NCI-H510A (cell line): ENCODE data around the gene KRTAP19-1.
"Not testable (repeated sequence)": the region's sequence is repeated elsewhere in the genome, so short reads cannot be mapped to it uniquely, and the experiment has no call there.

Source experiments
- DNase-seq: peaks from one replicate; lab custom pipeline; 2025; lab: John Stamatoyannopoulos, UW

KRTAP19-1 gene

DNA sequence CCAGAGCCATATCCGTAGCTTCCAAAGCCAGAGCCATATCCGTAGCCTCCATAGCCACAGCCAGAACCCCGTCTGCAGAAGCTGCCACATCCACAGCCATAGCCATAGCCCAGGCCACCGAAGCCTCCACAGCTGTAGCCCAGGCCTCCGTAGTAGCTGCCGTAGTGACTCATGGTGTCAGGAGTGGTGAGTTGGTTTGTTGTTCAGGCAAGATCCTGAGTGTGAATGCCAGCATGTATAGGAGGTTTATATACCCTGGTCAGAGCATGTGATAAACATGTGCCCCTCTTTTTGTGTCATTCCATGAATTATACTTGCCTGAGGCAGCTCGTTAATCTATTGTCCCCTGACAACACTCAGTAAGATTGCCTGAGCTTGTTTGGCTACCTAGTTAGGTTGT lies at the start of gene KRTAP19-1:
TSS of gene KRTAP19-1 (minus strand) at position 223 of the 400 bp plus-strand sequence. CDS start at position 173, 50 bp downstream.
- DNase-seq = no peak

DNA sequence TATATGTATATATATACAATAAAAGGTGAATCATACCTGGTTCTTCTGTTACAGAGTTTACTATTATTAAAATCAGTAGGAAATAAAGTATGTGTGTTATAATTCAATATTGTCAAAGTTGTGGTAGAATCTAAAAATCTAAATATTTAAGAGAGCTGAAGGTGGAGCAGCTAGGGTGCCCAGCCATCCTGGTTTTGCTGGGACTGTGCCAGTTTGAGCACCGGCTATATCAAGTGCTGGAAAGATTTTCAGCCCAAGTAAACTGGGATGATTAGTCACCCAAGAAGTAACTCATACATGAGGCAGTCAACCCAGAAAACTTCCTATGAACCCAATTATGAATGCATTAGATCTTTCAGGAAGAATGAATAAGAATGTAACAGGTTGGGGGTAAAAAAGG lies 38.7 kb upstream of the KRTAP19-1 start:
- DNase-seq = no peak

DNA sequence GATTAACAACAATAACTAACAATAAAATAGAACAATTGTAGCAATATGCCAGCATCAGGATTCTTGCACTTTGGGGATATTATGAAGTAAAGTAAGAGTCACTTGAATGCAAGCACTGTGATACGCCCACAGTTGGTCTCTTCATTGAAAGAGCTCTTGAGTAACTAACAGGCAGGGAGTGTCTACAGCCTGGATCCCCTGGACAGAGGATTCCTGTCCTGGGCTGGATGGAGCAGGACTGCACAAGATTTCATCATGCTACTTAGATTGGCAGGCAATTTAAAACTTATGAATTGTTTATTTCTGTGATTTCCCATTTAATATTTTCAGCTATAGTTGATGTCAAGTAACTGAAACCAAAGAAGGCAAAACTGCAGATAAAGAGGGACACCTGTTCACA lies 35.5 kb upstream of the KRTAP19-1 start:
- no peak for DNase-seq

DNA sequence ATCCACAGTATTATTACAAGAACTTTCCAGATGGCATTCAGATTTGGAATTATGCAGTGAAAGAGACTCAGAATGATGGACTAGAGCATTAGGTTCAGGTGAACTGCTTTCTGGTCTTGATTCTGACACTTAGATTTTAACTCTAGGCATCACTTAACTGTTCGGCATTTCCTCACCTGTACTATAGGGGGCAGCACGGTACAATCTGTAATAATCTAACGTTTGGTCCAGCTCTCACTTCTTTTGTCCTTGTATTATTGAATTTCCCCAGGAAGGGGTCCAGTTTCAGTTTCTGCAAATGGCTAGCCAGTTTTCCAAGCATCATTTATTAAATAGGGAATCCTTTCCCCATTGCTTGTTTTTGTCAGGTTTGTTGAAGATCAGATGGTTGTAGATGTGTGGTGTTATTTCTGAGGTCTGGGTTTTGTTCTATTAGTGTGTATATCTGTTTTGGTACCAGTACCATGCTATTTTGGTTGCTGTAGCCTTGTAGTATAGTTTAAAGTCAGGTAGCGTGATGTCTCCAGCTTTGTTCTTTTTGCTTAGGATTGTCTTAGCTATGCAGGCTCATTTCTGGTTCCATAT lies 25.5 kb upstream of the KRTAP19-1 start:
- not testable (repeated sequence) for DNase-seq

DNA sequence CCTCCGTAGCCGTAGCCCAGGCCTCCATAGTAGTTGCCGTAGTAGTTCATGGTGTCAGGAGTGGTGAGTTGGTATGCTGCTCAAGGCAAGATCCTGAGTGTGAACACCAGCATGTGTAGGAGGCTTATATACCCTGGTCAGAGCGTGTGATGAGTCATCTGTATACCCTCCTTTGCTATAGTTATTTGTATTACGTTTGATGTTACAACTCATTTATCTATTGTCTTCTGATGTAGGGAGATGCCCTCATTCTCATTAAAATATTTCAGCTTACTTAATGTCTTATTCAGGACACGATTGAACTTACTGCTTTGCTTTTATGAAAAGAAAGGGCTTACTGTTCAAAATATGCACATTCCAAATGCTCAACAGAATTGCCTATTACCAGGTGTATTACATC lies 21.9 kb upstream of the KRTAP19-1 start, which contains the start of gene KRTAP19-5:
TSS of gene KRTAP19-5 (minus strand) at position 101 of the 400 bp plus-strand sequence. CDS start at position 50, 51 bp downstream.
- DNase-seq = no peak

DNA sequence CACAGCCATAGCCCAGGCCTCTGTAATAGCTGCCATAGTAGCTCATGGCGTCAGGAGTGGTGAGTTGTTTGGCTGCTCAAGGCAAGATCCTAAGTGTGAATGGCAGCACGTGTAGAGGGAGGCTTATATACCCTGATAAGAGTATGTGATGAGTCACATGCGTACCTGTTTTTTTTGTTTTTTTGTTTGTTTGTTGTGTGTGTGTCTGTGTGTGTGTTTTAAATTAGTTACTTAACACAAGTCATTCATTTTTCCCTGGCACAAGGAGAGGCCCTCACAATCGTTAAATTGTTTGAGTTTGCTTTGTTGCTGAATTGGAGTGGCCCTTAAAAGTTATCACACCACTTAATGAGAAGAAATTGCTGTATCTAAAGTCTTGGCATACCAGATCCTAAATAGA lies 16.9 kb upstream of the KRTAP19-1 start, which contains the start of gene KRTAP19-4:
TSS of gene KRTAP19-4 (minus strand) at position 101 of the 400 bp plus-strand sequence. CDS start at position 46, 55 bp downstream.
- DNase-seq = no peak

DNA sequence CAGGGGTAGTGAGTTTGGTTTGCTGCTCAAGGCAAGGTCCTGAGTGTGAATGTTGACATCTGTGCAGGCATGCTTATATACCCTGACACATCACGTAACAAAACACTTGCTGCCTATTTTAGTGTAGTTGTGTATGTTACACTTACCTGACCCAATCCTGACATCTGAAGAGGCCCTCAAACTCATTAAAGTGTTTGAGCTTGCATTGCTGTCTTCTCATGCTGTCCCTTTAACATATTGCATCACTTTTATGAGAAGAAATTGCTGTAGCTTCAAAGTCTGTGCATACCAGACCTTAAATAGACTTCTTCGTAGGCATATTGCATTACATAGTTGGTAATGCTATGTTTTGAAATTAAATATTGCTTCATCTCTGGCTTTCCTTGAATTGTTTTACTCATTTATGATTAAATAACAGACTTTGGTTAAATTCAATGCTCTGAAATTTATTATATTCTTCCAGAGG lies 11.8 kb upstream of the KRTAP19-1 start, which contains the start of gene KRTAP19-3:
TSS of gene KRTAP19-3 (minus strand) at position 51 of the 466 bp plus-strand sequence. CDS start 56 bp downstream, outside the sequence.
- DNase-seq = no peak

DNA sequence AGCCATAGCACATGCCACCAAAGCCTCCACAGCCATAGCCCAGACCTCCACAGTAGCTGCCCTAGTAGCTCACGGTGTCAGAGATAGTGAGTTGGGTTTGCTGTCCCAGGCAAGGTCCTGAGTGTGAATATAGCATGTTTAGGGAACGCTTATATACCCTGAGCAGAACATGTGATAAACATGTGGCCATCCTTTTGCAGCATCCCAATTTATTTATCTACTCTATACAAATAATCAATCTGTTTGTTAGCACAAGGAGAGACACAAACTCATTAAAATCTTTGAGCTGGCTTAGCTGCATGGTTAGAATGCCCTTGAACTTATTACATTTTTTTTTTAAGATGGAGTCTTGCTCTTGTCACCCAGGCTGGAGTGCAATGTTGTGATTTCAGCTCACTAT lies 7.2 kb upstream of the KRTAP19-1 start, which contains the start of gene KRTAP19-2:
TSS of gene KRTAP19-2 (minus strand) at position 101 of the 400 bp plus-strand sequence. CDS start at position 13, 88 bp downstream.
- no peak for DNase-seq

DNA sequence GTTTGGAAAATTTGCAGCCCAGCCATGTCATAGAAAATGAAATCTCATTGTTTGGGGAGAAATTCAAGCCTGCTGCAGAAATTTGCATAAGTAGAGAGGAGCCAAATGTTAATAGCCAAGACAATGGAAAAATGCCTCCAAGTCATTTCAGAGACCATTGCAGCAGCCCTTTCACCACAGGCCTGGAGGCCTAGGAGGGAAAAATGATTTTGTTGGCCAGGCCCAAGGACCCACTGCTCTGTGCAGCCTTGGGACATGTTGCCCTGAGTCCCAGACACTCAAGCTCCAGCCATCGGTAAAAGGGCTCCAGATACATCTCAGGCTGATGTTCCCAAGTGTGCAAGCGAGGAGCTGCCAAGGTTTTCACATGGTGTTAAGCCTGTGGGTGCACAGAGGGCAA lies 6.0 kb upstream of the KRTAP19-1 start:
- no peak for DNase-seq

DNA sequence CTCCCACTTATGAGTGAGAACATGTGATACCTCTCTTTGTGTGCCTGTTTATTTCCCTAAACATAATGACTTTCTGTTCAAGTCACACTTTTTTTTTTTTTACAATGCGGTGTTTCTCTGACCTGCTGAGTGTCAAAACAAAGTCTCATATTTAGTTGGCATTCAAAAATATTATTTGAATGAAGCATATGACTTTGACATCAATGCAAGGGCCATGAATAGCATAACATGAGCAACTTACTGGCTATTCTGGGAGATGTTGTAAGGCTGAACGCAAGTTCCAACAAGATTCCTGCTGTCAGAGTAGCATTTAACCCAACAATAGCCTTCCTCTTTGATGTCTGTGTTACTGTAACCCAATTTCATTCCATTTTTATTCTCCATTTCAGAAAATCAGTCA lies 2.0 kb upstream of the KRTAP19-1 start:
- no peak for DNase-seq

DNA sequence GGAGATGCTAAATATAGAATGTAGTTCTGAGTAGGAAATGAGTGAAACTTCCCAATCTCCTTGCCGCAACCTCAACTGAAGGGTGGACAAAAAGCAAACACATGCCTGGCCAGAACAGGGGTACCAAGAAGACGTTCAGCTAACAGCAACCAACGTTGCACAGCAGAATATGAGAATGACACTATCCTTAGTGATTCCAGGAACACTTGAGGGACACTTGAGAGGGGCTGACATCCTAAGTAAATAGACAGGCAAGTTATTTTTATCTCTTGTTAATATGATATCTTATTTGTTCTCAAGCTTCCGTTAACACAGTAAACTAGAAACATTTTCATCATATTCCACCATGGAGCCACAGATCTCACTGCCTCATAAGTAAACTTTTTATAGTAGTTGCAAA lies 908 bp downstream of the KRTAP19-1 start:
- no peak for DNase-seq

DNA sequence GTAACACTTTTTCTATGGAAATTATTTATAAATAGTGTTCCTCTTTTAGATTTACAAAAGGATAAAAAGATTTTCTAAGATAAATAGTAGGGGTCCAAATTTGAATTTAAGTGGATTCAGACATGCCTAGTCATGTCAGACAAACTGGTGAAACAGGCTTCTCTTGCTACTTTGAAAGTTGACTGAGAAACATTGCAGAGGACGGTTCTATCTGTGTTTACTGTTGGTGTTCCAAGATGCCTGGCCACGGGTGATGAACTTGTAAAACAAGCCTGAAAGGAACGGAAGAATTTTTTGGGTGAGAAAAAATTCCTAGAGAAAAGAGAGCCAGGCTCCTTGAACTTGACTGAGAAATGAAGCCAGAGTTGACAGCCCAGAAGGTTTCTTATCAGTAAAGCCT lies 2.2 kb downstream of the KRTAP19-1 start:
- DNase-seq = no peak

DNA sequence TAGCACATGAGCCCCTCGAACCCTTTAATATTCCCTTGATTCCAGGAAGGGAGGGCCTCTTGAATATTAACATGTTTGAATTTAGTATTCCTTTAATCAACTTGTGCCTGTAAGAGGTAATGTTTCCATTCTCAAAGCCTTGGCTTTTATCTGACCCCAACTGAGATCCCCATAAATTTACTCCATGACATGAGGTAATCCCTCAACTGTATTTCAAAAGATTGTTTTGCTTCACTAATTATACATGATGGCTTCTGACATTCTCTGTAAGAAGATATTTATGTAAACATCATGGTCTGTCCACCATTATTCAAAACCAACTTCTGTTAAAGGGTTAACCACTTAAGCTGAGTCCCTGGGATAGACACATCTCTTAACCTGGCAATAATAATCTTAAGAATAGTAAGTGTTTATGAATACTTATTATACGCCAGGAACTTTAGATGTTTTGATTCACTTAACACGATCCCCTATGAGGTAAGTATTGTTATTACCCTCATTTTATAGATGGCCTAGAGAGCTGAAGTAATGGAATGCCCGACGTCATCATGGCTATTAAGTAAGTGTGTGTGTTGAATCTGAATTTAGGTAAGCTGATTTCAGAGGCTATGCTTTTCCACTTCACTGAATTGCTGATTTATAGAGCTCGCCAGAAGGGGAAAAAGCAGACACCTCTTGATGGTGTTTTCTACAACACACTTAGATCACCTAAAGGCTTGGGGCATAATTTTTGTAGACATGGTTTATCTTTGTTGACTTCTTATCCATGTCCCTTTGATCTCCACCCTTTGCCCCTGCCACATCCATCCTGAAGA lies 11.1 kb downstream of the KRTAP19-1 start:
- no peak for DNase-seq

DNA sequence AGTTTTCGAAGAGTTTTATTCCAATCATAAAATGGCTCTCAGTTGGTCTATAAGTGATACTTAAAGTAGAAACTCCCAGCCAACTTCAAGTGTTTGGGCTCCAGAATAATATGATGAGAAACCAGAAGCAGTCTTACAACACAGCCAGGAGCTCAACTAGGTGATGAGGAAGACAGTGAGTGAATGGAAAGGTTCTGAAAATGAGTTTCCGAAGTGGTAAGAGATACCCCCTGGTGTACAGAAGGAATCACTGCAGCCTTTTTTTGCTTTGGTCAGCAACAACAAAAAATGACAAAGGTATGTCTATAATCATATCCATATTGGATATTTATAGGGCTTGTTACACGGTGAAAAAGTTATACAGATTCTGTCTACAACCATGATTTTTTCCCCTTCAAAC lies 16.5 kb downstream of the KRTAP19-1 start:
- no peak for DNase-seq

DNA sequence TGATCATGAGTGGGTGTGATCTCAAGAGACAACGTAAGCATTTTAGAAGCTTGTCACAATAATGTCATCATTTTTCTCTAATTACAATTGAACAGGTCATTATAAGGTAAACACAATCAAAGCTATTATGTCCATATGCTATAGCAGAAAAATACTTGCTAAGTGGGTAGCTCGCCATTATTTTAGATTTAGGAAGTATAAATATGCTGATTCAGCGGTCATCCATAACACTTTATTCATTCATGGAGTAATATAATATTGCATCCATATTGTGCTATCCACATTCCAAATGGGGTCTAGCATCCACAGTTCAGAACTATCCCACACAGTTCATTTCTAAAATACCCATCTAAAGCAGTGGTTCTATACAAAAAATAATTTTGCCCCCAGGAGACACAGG lies 31.7 kb downstream of the KRTAP19-1 start:
- no peak for DNase-seq

DNA sequence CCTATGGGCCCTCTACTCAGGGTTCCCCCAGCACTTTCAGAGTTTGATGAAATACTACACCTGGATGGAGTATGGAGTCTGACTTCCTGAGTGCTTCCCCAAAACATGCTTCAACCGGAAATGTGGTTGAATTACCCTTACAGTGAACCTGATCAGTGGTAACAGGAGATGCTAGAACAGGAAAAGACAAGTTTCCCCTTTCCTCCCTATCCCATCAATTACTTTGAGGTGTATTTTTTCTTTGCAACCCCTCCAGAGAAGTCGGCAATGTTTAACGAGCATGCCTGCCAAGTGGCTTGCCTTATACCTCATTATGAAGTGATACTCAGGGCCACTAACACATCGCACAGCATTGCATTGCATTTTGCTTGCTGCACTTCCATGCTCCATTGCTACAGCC lies 33.1 kb downstream of the KRTAP19-1 start:
- no peak for DNase-seq

DNA sequence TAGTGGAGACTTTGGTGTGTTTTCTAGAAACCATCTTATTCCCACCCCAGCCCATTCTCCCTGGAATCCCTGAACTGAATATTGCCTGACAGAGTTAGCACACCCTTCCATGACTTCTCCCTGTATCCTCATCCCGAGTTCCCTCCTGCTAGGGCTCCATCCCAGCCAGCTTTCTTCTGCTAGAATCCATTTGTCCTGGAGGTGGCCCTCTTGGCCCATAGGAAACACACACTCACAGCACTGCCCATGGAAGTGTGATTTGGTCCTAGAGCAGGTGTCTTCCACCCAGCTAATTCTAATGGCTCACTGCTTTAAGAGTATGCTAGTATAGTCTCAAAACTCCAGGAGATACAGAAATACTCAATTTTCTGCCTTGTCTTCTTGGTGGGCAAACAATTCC lies 36.0 kb downstream of the KRTAP19-1 start:
- DNase-seq = no peak

DNA sequence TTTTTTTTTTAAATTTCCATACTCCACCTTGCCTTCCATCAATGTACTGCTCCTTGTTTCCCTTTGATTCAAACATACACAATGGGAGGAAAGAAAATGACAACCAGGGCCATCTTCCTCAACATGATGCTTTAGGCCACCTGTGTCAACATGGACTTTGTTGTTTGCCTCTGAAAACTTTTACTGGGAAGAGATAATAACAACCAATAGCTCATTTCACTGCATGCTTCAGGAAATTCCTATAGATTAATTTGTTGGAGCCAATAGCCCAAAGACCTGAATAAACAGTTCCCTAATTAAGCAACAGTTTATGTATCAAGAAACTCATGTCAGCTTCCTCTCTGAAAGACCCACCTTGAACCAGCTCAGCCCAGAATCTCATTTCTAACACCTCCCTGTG lies 36.9 kb downstream of the KRTAP19-1 start:
- no peak for DNase-seq

DNA sequence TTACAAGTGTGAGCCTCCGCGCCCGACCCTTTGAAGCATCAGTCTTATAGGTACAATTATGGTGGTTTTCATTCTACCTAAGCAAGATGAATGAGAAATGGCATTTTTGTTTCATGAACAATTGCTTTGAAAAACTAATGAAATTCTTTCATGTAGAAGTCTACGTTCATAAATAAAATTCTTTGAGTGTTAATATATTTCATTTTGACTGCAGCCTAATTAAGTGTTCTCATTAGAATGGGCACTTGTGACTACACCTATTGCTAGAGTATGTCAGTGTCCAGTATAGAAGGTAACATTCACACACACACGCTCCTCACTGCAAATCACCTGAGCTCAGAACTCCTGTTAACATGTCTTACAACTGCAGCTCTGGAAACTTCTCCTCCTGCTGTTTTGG lies 40.2 kb downstream of the KRTAP19-1 start, which contains the start of gene KRTAP15-1:
TSS of gene KRTAP15-1 (plus strand) at position 301 of the 400 bp plus-strand sequence. CDS start at position 354, 53 bp downstream.
- DNase-seq = no peak

DNA sequence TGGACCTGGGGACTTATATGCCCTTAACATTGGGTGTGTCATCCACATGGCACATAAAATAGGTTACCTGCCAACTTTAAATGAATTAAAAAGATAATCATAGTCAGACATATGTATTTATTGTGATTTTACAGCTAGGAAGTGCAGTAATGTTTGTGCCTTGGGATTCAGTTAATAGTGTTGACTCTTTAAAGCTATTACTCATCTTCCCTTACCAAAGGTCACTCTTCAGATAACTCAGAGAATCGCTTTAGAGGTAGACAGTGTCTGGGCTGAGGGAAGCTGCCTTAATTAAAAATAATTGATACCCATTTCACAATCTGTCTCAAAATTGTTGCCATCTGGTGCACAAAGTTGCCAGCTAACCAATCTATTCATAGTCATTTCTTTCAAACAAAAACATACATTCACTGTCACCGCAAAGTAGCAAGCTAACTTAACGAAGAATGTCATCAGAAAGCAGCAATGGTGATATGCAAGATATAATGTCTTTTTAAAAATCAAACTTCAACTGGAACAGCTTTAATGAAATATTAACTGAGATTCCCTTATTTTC lies 43.1 kb downstream of the KRTAP19-1 start:
- DNase-seq = no peak

DNA sequence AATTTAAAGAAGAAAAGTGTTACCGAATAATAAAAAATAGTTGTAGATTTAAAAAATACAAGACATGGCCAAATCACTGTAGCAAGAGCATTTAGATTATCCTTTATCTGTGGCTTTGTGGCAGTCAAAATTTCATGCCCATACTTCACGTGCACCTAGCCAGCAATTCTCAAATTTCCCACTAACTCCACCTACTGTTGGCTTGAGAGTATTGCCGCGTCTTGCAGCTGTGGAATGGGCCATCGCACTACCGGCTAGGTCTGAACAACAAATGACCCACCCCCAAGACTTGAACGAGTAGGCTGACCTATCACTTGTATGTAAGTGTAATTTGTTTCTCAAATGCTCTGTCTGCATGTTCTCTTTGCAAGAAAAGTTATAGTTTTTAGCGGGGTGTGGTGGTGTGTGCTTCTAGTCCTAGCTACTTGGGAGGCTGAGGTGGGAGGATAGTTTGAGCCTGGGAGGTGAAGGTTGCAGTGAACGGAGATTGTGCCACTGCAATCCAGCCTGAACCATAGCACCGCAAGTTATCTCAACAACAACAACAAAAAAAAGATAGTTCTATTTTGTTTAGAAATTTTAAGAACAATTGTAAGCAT lies 46.0 kb downstream of the KRTAP19-1 start:
- no peak for DNase-seq

DNA sequence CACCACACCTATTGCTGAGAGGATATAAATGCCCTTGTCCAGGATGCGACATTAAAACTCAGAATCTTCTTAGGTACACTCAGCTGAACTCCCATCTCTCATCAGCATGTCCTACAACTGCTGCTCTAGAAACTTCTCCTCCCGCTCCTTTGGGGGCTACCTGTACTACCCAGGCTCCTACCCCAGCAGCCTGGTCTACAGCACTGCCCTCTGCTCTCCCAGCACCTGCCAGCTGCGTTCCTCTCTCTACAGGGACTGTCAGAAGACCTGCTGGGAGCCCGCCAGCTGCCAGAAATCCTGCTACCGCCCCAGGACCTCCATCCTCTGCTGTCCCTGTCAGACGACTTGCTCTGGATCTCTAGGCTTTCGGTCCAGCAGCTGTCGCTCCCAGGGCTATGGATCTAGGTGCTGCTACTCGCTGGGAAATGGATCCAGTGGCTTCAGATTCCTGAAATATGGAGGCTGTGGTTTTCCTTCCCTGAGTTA lies 50.0 kb downstream of the KRTAP19-1 start, which contains the start of gene KRTAP13-4:
TSS of gene KRTAP13-4 (plus strand) at position 51 of the 486 bp plus-strand sequence. CDS start at position 107, 56 bp downstream.
- DNase-seq = no peak
